Endothelial cell of umbilical vein (primary cell): Measurements from ENCODE around the gene UVSSA. TPM values are rescaled to one million over a fixed set of nuclear protein-coding genes. Genes with fewer than 3 reads are reported as not detected.
"Not testable (repeated sequence)": the region's sequence is repeated elsewhere in the genome, so short reads cannot be mapped to it uniquely, and the experiment has no call there.

Experiments used
- BruUV-seq: library from RNA; stranded (reverse); fragments of 400-500 nt; replicated peaks from 2 replicates; lab custom pipeline; 2021; lab: Mats Ljungman, UMichigan
- CTCF ChIA-PET: fragments of 300-600, 350-600 bp; sonication (Branson Sonifier 250); formaldehyde crosslinking; loops from one replicate; lab custom pipeline; 2021; ENCODE audit warnings: antibody characterized with exemption, inconsistent platforms; lab: Charles Lee
- POLR2A ChIA-PET: fragments of 300-600, 350-600 bp; sonication (Branson Sonifier 250); formaldehyde crosslinking; loops from one replicate; lab custom pipeline; 2021; ENCODE audit warnings: antibody characterized with exemption, inconsistent platforms; lab: Charles Lee
- DNase-seq: peaks from one replicate; pipeline ENCODE4 v3.0.0-alpha.2; 2011; ENCODE audit warnings: low read depth, low spot score
- FAIRE-seq: peaks from 2 replicates; lab custom pipeline; 2011; peaks lifted over from hg19 to GRCh38; lab: Jason Lieb, UNC
- H2AFZ ChIP-seq: 2 replicates; pipeline ENCODE4 v1.6.0; 2012; ENCODE audit warnings: low read depth, low read length, control low read depth, inconsistent platforms
- H3K27ac ChIP-seq: 2 replicates; pipeline ENCODE4 v1.5.1; 2011; ENCODE audit warnings: low read depth, mild to moderate bottlenecking, control low read depth, low read length, moderate library complexity; ENCODE audit not compliant: insufficient read depth
- H3K27me3 ChIP-seq, 2 experiments: 2 replicates each; pipeline versions ENCODE4 v1.6.0 to v1.6.1; 2011; ENCODE audit warnings: low read length in 2 of 2, mixed read lengths in 1 of 2; ENCODE audit not compliant: control insufficient read depth in 2 of 2, insufficient read depth in 2 of 2
- H3K36me3 ChIP-seq, 2 experiments: 2 replicates in 1 of 2; 3 replicates in 1 of 2; pipeline ENCODE4 v1.5.1; 2011; ENCODE audit warnings: low read length in 2 of 2, mild to moderate bottlenecking in 1 of 2, moderate library complexity in 1 of 2; ENCODE audit not compliant: control insufficient read depth in 2 of 2, insufficient read depth in 2 of 2; ENCODE audit errors: extremely low read depth in 1 of 2
- H3K4me1 ChIP-seq: 3 replicates; pipeline ENCODE4 v1.5.1; 2011; ENCODE audit warnings: mild to moderate bottlenecking, low read length; ENCODE audit not compliant: control insufficient read depth, insufficient read depth; ENCODE audit errors: extremely low read depth
- H3K4me2 ChIP-seq: 2 replicates; pipeline ENCODE4 v1.6.1; 2011; ENCODE audit warnings: low read length, control low read depth, mixed read lengths; ENCODE audit not compliant: insufficient read depth
- H3K4me3 ChIP-seq, 3 experiments: fragments of 200-600 bp in 1 of 3; sonication (generic), shearing (Covaris generic) in 1 of 3; replicated peaks in 1 of 3; 2 replicates each; pipeline ENCODE4 v1.5.1; 2011 to 2016; ENCODE audit warnings: control low read depth in 3 of 3, low read length in 3 of 3, mild to moderate bottlenecking in 2 of 3, inconsistent platforms in 1 of 3, low read depth in 1 of 3, moderate library complexity in 1 of 3; ENCODE audit not compliant: insufficient read depth in 1 of 3
- H3K79me2 ChIP-seq: 2 replicates; pipeline ENCODE4 v1.6.0; 2012; ENCODE audit warnings: low read length, inconsistent platforms; ENCODE audit not compliant: control insufficient read depth, insufficient read depth
- H3K9ac ChIP-seq: replicated peaks from 2 replicates; pipeline ENCODE3; 2011; ENCODE audit warnings: low read length, control low read depth; ENCODE audit not compliant: insufficient read depth; ENCODE audit errors: extremely low read depth
- H3K9me1 ChIP-seq: replicated peaks from 3 replicates; pipeline ENCODE4 v1.6.0; 2011; ENCODE audit warnings: mild to moderate bottlenecking, low read length; ENCODE audit not compliant: control insufficient read depth, insufficient read depth; ENCODE audit errors: extremely low read depth
- H3K9me3 ChIP-seq: replicated peaks from 2 replicates; pipeline ENCODE4 v1.5.1; 2012; ENCODE audit warnings: low read length, inconsistent platforms; ENCODE audit not compliant: control insufficient read depth, insufficient read depth
- H4K20me1 ChIP-seq: replicated peaks from 2 replicates; pipeline ENCODE3; 2011; ENCODE audit warnings: mild to moderate bottlenecking, low read length; ENCODE audit not compliant: control insufficient read depth, insufficient read depth; ENCODE audit errors: extremely low read depth
- CTCF ChIP-seq, 2 donors: IDR thresholded peaks; 1 replicate in 1 of 2; 2 replicates in 1 of 2; pipeline ENCODE4 v1.5.1; 2011; ENCODE audit warnings: low read length in 2 of 2, mild to moderate bottlenecking in 2 of 2, moderate library complexity in 2 of 2, control low read depth in 1 of 2, inconsistent platforms in 1 of 2, low read depth in 1 of 2; ENCODE audit not compliant: insufficient read depth in 1 of 2; ENCODE audit errors: extremely low read depth in 1 of 2
- EZH2 ChIP-seq: IDR thresholded peaks from 2 replicates; pipeline ENCODE4 v1.6.1; 2012; ENCODE audit warnings: borderline replicate concordance, low read depth, mild to moderate bottlenecking, moderate library complexity, low read length, inconsistent platforms; ENCODE audit not compliant: severe bottlenecking
- FOS ChIP-seq: IDR thresholded peaks from 2 replicates; pipeline ENCODE4 v1.6.1; 2011; ENCODE audit warnings: mild to moderate bottlenecking, low read length, moderate library complexity, borderline replicate concordance; ENCODE audit not compliant: insufficient read depth
- JUN ChIP-seq: IDR thresholded peaks from 2 replicates; pipeline ENCODE4 v1.6.1; 2011; ENCODE audit warnings: borderline replicate concordance, low read depth; ENCODE audit not compliant: insufficient read length, insufficient read depth
- MAX ChIP-seq: IDR thresholded peaks from 2 replicates; pipeline ENCODE4 v1.6.1; 2011; ENCODE audit not compliant: insufficient read depth, insufficient read length
- MYC ChIP-seq: IDR thresholded peaks from one replicate; pipeline ENCODE4 v1.6.1; 2011; ENCODE audit warnings: mild to moderate bottlenecking, low read depth, low read length
- POLR2A ChIP-seq: IDR thresholded peaks from 2 replicates; pipeline ENCODE4 v1.6.1; 2012; ENCODE audit warnings: low read depth, mild to moderate bottlenecking, control low read depth, low read length
- POLR2AphosphoS5 ChIP-seq: IDR thresholded peaks from 2 replicates; pipeline ENCODE4 v1.6.1; 2012; ENCODE audit warnings: low read depth, mild to moderate bottlenecking, control low read depth, low read length, moderate library complexity; ENCODE audit not compliant: insufficient read depth
- dilution Hi-C: fragments of 300-500 bp; cut with MboI; formaldehyde crosslinking; loops from one replicate; pipeline ENCODE4 v1.15.0; 2019; ENCODE audit warnings: low sequenced_read_pairs; ENCODE audit not compliant: extremely low pct_ligation_motif_present
- intact Hi-C: fragments of 100-400 bp; cut with micrococcal nuclease; formaldehyde crosslinking; loops from one replicate; pipeline ENCODE4 v1.10.0; 2022
- polyA plus RNA-seq, 4 experiments: library from polyadenylated mRNA; depleted of rRNA in 3 of 4; stranded (reverse) in 3 of 4; unstranded in 1 of 4; fragments of >200 nt; gene quantifications; 2 replicates each; pipeline versions ENCODE4 v1.2.1 to v1.2.3, GENCODE V29; 2011 to 2012; ENCODE audit warnings: missing spikeins in 1 of 4
- total RNA-seq: library from RNA; stranded (reverse); gene quantifications from 2 replicates; pipeline ENCODE4 v1.2.3, GENCODE V29; 2021

UVSSA gene
- total and polyA plus RNA-seq, 2 donors (not counting 3 experiments of a cell fraction or from before 2014, with no cell fraction given), result 7.1 to 14.9 TPM

GRCh38 chr4:1333256-1333655 is 13.8 kb upstream of the UVSSA start:
- dilution Hi-C loops, result no loop called here
- H3K36me3 ChIP-seq, result peaks cover 2 to 37% of the 10 kb centered on the region in 2 experiments

GRCh38 chr4:1333851-1334578 is 13.0 kb upstream of the UVSSA start:
- H3K36me3 ChIP-seq, result peaks cover 2 to 38% of the 10 kb centered on the region in 2 experiments
- H3K79me2 ChIP-seq, H3K9me3 ChIP-seq, FAIRE-seq, H3K27ac ChIP-seq, CTCF ChIA-PET, H3K4me3 ChIP-seq, H3K27me3 ChIP-seq, DNase-seq, H4K20me1 ChIP-seq, H3K9me1 ChIP-seq, H2AFZ ChIP-seq, POLR2A ChIA-PET, H3K4me1 ChIP-seq, intact Hi-C loops, dilution Hi-C loops, H3K4me2 ChIP-seq, BruUV-seq, H3K9ac ChIP-seq: not testable (repeated sequence)

More at GRCh38 chr4:1333256-1333655, 13.8 kb upstream of the UVSSA start:
- Histone ChIP-seq H4K20me1 (no peaks in the 10 kb centered on the region), H2AFZ (no peak overlapping the region), H3K9me3 (no peaks in the 10 kb centered on the region), H3K9me1 (no peaks in the 10 kb centered on the region), H3K4me2 (no peak overlapping the region), H3K27ac (no peak overlapping the region), H3K27me3 (no peaks in the 10 kb centered on the region), H3K9ac (no peak overlapping the region), H3K79me2 (peaks cover 3% of the 10 kb centered on the region), H3K4me3 (no peak overlapping the region), H3K4me1 (no peaks in the 10 kb centered on the region)
- BruUV-seq, result no TSS peak
- FAIRE-seq, result no peak
- intact Hi-C loops, result no loop called here
- ChIA-PET CTCF (no interaction called here), POLR2A (no interaction called here)
- DNase-seq, result no peak
- TF ChIP-seq POLR2A (no peak), CTCF (IDR thresholded peaks at IDR 0.05; ENCODE audit: extremely low read depth in 1 of 2, insufficient read depth in 1 of 2, low read depth in 1 of 2, low read length in 2 of 2) (no peak), EZH2 (no peak), MAX (no peak), JUN (no peak), FOS (no peak), MYC (no peak), POLR2AphosphoS5 (no peak)
